GM20000 (cell line): ENCODE data around the gene ANXA2R.
"Not testable (repeated sequence)": the region's sequence is repeated elsewhere in the genome, so short reads cannot be mapped to it uniquely, and the experiment has no call there.

Source experiments
- DNase-seq: peaks from one replicate; pipeline ENCODE4 v3.0.0; 2012; ENCODE audit warnings: low spot score
- CTCF ChIP-seq: IDR thresholded peaks from 2 replicates; pipeline ENCODE4 v1.5.1; 2012; ENCODE audit warnings: mild to moderate bottlenecking, control low read depth; ENCODE audit errors: extremely low read depth, missing control alignments

Gene ANXA2R

GRCh38 chr5:43034591-43034968 is 5.5 kb downstream of the ANXA2R start:
- no peak for DNase-seq
- TF ChIP-seq CTCF = no peak

GRCh38 chr5:43033841-43034590 is 6.1 kb downstream of the ANXA2R start:
- TF ChIP-seq CTCF = no peak
- no peak for DNase-seq

GRCh38 chr5:43027054-43027785 is 12.9 kb downstream of the ANXA2R start:
- no peak for TF ChIP-seq CTCF
- DNase-seq = no peak

GRCh38 chr5:43025184-43025950 is 14.8 kb downstream of the ANXA2R start:
- DNase-seq = not testable (repeated sequence)

GRCh38 chr5:43024217-43024616 is 15.9 kb downstream of the ANXA2R start:
- DNase-seq = no peak
- TF ChIP-seq CTCF = no peak

- no peak for DNase-seq
- TF ChIP-seq CTCF = no peak
Observed at GRCh38 chr5:43021151-43021550, 19.0 kb downstream of the ANXA2R start.

- DNase-seq = no peak
- no peak for TF ChIP-seq CTCF
Observed at GRCh38 chr5:43020399-43020746, 19.7 kb downstream of the ANXA2R start.
